Pancreas (tissue), 10 donors: Measurements from ENCODE around the gene UCK2. TPM values are rescaled to one million over a fixed set of nuclear protein-coding genes. Genes with fewer than 3 reads are reported as not detected.

Source experiments
- ATAC-seq, 4 donors: fragments of 200-7000 bp; cut with Tn5 transposase; one replicate each; pipeline versions ENCODE4 v1.8.0 to v1.9.1; 2020; ENCODE audit warnings: mild to moderate bottlenecking in 4 of 4, moderate library complexity in 4 of 4
- DNase-seq, 6 donors: peaks; one replicate each; pipeline ENCODE4 v3.0.0-alpha.2; 2020
- FAIRE-seq: peaks from 2 replicates; lab custom pipeline; 2012; peaks lifted over from hg19 to GRCh38; lab: Jason Lieb, UNC
- H3K27ac ChIP-seq, 4 donors: fragments of 200-600 bp; sonication (generic); 1 replicate in 3 of 4; 2 replicates in 1 of 4; pipeline versions ENCODE4 v1.5.0 to v1.8.0; 2020
- H3K27me3 ChIP-seq, 4 donors: fragments of 200-600 bp; one replicate each; pipeline ENCODE4 v1.8.0; 2021
- H3K36me3 ChIP-seq, 3 donors: fragments of 200-600 bp; sonication (generic) in 1 of 3; one replicate each; pipeline versions ENCODE4 v1.5.0 to v1.8.0; 2020 to 2021
- H3K4me1 ChIP-seq, 3 donors: fragments of 200-600 bp; one replicate each; pipeline ENCODE4 v1.8.0; 2021
- H3K4me3 ChIP-seq, 4 donors: fragments of 200-600 bp; sonication (generic) in 2 of 4; one replicate each; pipeline versions ENCODE4 v1.5.0 to v1.8.0; 2020 to 2021
- H3K9me3 ChIP-seq, 4 donors: fragments of 200-600 bp; one replicate each; pipeline ENCODE4 v1.8.0; 2021
- WGBS, 2 donors: extraction: QIAGEN DNeasy Blood & Tissue Kit; methylation state at CpG; one replicate each; pipeline ENCODE4 v1.1.7; 2013; 5-methylcytosine and 5-hydroxymethylcytosine counted together
- intact Hi-C, 3 donors: fragments of 100-400 bp; cut with DNase I; formaldehyde crosslinking; loops; one replicate each; pipeline versions ENCODE4 v1.11.1 to v1.14.2; 2022
- polyA plus RNA-seq, 2 donors: library from polyadenylated mRNA; stranded (reverse); fragments of 200-250 nt; gene quantifications; one replicate each; pipeline ENCODE4 v1.2.3, GENCODE V29; 2013
- total RNA-seq, 6 donors: library from RNA; stranded (reverse); fragmentation: NEBNext Ultra II Directional in 4 of 6; extraction: Animal tissue kit (Norgen Biotek cat#: 25700) in 4 of 6; gene quantifications; one replicate each; pipeline versions ENCODE4 v1.2.1 to v1.2.4, GENCODE V29; 2021 to 2023
- TF ChIP-seq, protein P1 (sequence below), 4 donors: fragments of 200-600 bp; sonication (generic) in 3 of 4; IDR thresholded peaks; one replicate each; pipeline versions ENCODE4 v1.5.0 to v1.8.0; 2021; ENCODE audit warnings: antibody characterized with exemption in 4 of 4
- donor health status: healthy with polysubstance abuse.
- donor health status: DM: no; HTN: no; CAD: no; lungs with moderate emphysema.
- donor health status: DM: no; HTN: no; CAD: no.
- donor health status: control.
- donor health status: control.
- donor health status: Bipolar disorder and iron deficiency.
- donor health status: DM: yes; HTN: yes; CAD: no.
- donor health status: DM: no; HTN: no; CAD: no.
- donor health status: DM: no; HTN: no; CAD: no.
- donor health status: DM: yes; HTN: yes; CAD: no.

The UCK2 gene
- total and polyA plus RNA-seq, 8 donors, result 10.6 to 25.5 (median 15.5) TPM

DNA sequence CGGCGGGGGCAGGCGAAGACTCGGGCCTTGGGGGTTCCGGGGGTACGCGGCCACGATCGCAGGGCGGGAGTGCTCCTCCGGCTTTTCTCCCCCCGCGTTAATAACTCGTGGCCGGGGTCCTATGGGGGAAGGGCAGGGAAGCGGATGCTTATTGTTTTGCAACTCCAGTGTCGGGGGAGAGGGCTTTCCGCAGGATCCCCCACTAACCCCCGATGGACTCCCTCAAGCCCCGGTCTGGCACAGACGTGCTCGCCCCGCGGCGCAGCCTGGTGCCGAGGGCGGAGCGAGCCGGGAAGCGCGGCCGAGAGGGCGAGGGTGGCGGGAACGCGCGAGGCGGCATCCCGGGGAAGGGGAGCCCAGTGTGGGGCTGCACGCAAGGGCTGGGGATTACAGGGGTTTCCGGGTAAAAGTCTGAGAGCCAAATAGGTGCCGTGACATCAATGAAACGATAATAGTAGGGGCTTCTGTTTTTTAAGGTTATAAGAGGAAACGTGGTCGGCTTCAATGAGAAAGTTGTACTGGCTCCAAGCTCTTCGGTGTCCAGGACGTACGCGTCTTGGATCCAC is 772 bp downstream of the UCK2 start:
- Histone ChIP-seq H3K36me3 (no peaks in the 10 kb centered on the region), H3K27ac (peak overlapping the region; percentile 88 to 93 (median 91)), H3K9me3 (no peaks in the 10 kb centered on the region), H3K4me3 (peak overlapping the region; percentile 77 to 96 (median 93)), H3K4me1 (peaks cover 4 to 14% (median 5%) of the 10 kb centered on the region in 3 donors), H3K27me3 (no peaks in the 10 kb centered on the region)
- DNase-seq (peak; percentile 45 to 83 (median 69)), FAIRE-seq (no peak), ATAC-seq (peak; percentile 59 to 79 (median 67))
- intact Hi-C loops, result no loop called here
- WGBS, 2 donors, result 0 to 1% methylated on average over 36 to 49 of the region's 49 CpGs
- TF ChIP-seq, protein P1, sequence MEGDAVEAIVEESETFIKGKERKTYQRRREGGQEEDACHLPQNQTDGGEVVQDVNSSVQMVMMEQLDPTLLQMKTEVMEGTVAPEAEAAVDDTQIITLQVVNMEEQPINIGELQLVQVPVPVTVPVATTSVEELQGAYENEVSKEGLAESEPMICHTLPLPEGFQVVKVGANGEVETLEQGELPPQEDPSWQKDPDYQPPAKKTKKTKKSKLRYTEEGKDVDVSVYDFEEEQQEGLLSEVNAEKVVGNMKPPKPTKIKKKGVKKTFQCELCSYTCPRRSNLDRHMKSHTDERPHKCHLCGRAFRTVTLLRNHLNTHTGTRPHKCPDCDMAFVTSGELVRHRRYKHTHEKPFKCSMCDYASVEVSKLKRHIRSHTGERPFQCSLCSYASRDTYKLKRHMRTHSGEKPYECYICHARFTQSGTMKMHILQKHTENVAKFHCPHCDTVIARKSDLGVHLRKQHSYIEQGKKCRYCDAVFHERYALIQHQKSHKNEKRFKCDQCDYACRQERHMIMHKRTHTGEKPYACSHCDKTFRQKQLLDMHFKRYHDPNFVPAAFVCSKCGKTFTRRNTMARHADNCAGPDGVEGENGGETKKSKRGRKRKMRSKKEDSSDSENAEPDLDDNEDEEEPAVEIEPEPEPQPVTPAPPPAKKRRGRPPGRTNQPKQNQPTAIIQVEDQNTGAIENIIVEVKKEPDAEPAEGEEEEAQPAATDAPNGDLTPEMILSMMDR (IDR thresholded peaks at IDR 0.05), result no peak

DNA sequence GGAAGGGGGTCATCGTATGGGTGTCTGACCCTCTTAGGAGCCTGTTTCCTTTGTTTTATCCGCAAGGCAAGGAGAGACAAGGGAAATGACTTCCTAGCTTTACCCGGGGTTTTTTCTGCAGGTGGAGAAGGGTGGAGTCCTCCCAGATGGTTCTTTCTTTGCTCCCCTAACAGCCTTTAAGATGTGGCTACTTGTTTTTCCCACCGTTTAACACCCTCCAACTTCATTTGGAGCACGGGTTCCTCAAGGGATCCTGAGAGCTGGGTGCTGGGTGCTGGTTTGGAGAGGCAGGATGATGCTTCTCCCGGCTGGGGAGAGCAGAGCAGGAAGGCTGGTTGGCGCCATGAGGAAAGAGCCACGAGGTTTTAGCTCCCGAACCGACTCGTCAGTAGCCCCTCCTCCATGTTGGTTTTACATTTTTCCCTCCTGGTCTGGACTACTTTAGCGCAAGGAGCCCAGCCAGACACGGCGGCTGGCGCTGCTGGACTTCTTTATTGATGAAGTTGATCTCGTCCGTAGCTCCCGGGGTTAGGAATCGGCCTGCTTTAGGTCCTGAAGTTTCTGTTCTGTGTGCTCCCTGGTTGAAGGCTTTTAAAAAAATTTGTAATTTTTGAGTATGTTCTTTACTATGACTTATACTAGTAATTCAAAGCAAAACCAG is 1.4 kb downstream of the UCK2 start:
- intact Hi-C loops, result no loop called here
- FAIRE-seq, result no peak

DNA sequence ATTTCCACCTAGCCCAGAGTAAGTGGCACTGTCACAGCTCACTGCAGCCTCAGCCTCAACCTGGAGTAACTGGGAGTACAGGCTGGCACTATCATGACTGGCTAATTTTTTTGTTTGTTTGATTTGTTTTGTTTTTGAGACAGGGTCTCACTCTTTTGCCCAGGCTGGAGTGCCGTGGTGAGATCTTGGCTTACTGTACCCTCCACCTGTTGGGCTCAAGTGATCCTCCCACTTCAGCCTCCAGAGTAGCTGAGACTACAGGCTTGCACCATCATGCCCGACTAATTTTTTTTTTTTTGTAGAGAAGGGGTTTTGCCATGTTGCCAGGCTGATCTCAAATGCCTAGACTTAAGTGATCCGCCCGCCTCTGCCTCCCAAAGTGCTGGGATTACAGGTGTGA is 2.5 kb downstream of the UCK2 start:
- H3K27me3 ChIP-seq, result no peaks in the 10 kb centered on the region
- intact Hi-C loops, result no loop called here
- TF ChIP-seq, protein P1 (IDR thresholded peaks at IDR 0.05), result no peak
- H3K36me3 ChIP-seq, result no peaks in the 10 kb centered on the region
- peaks cover 4 to 19% (median 17%) of the 10 kb centered on the region in 3 donors for H3K4me1 ChIP-seq
- FAIRE-seq (no peak), ATAC-seq (no peak), DNase-seq (no peak)
- whole genome bisulfite sequencing, 2 donors, result 73 to 75% methylated on average over 4 of the region's 4 CpGs
- H3K9me3 ChIP-seq, result no peaks in the 10 kb centered on the region
- H3K27ac ChIP-seq, result no peak overlapping the region
- no peak overlapping the region for H3K4me3 ChIP-seq

More for the DNA sequence above, 1.4 kb downstream of the UCK2 start:
- DNase-seq, result peak; percentile 62 to 75 (median 68)
- WGBS, 2 donors, result 0 to 1% methylated on average over 19 of the region's 19 CpGs
- Histone ChIP-seq H3K27ac (peak overlapping the region; percentile 88 to 93 (median 91)), H3K9me3 (no peaks in the 10 kb centered on the region), H3K27me3 (no peaks in the 10 kb centered on the region), H3K4me3 (peak overlapping the region; percentile 77 to 96 (median 93)), H3K36me3 (no peaks in the 10 kb centered on the region), H3K4me1 (peaks cover 4 to 14% (median 11%) of the 10 kb centered on the region in 3 donors)
- peak; percentile 67 to 83 (median 74) for ATAC-seq
- TF ChIP-seq, protein P1 (IDR thresholded peaks at IDR 0.05), result no peak

GRCh38 chr1:165831146-165831545 is 3.7 kb downstream of the UCK2 start:
- DNase-seq (no peak), ATAC-seq (no peak), FAIRE-seq (no peak)
- Histone ChIP-seq H3K27me3 (no peaks in the 10 kb centered on the region), H3K36me3 (no peaks in the 10 kb centered on the region), H3K9me3 (no peaks in the 10 kb centered on the region), H3K4me3 (no peak overlapping the region), H3K4me1 (peaks cover 4 to 19% (median 17%) of the 10 kb centered on the region in 3 donors), H3K27ac (no peak overlapping the region)
- WGBS, 2 donors, result 97 to 98% methylated on average over 3 of the region's 3 CpGs
- intact Hi-C loops, result no loop called here
- TF ChIP-seq, protein P1 (IDR thresholded peaks at IDR 0.05), result no peak

DNA sequence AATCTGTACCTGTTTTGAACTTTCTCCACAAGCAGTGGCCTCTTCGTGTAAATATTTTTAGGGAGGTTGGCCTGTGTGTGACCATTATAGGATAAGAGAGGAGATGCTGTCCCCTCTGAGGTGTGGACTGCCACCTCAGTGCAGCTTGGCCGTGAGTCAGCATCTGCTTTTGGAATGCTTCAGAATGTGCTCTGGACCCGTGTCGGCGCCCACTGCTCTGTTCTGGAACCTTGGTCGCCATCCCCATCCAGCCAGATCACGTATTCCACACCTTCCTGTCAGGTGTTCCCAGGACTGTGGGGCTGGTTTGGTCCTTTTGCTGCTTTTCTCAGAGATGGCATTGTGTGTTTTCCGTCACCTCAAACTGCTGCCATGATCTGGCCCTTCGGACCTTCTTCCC is 5.5 kb downstream of the UCK2 start:
- ATAC-seq (no peak), DNase-seq (no peak), FAIRE-seq (no peak)
- Histone ChIP-seq H3K36me3 (no peaks in the 10 kb centered on the region), H3K9me3 (no peaks in the 10 kb centered on the region), H3K4me1 (peaks cover 8 to 28% (median 25%) of the 10 kb centered on the region in 3 donors), H3K27me3 (no peaks in the 10 kb centered on the region), H3K27ac (no peak overlapping the region), H3K4me3 (no peak overlapping the region)
- 66 to 78% methylated on average over 9 of the region's 9 CpGs for WGBS, 2 donors
- TF ChIP-seq, protein P1 (IDR thresholded peaks at IDR 0.05), result no peak
- intact Hi-C loops, result no loop called here
